Neural crest cell (in vitro differentiated cells): ENCODE measurements around the gene NFATC1. TPM values are rescaled to one million over a fixed set of nuclear protein-coding genes. Genes with fewer than 3 reads are reported as not detected.
A peak's percentile ranks its signal among the peaks of the same experiment; 100 is the strongest.

Experiments
- DNase-seq: peaks from one replicate; pipeline ENCODE4 v3.0.0; 2021; ENCODE audit warnings: low read depth, mixed read lengths, low spot score
- H3K27ac Mint-ChIP-seq: one replicate; pipeline ENCODE4 v1.8.0; 2021; ENCODE audit warnings: mild to moderate bottlenecking, mixed read lengths; ENCODE audit not compliant: unreplicated experiment
- H3K27me3 Mint-ChIP-seq: 2 replicates; pipeline ENCODE4 v1.8.0; 2021; ENCODE audit warnings: low read depth, mild to moderate bottlenecking, mixed read lengths
- H3K36me3 Mint-ChIP-seq: 2 replicates; pipeline ENCODE4 v1.8.0; 2021; ENCODE audit warnings: low read depth, mild to moderate bottlenecking, mixed read lengths
- H3K4me1 Mint-ChIP-seq: 2 replicates; pipeline ENCODE4 v1.8.0; 2021; ENCODE audit warnings: mixed read lengths
- H3K4me3 Mint-ChIP-seq: one replicate; pipeline ENCODE4 v1.8.0; 2021; ENCODE audit warnings: mild to moderate bottlenecking, mixed read lengths
- H3K9me3 Mint-ChIP-seq: 2 replicates; pipeline ENCODE4 v1.8.0; 2021; ENCODE audit warnings: mixed read lengths
- CTCF ChIP-seq: fragments of 200-600 bp; sonication (generic); conservative IDR thresholded peaks from 2 replicates; pipeline ENCODE4 v1.5.0; 2021; ENCODE audit warnings: antibody characterized with exemption, mild to moderate bottlenecking
- long read RNA-seq: library from polyadenylated mRNA; unstranded; transcript quantifications from one replicate; pipeline ENCODE4 v2.0.0, GENCODE V29; 2020
- total RNA-seq: library from RNA; stranded (reverse); gene quantifications from 2 replicates; pipeline ENCODE4 v1.2.1, GENCODE V29; 2021

Gene NFATC1
- 2.2 and 2.4 TPM in 2 replicates for total RNA-seq
- long read RNA-seq: 0 reads

GRCh38 chr18:79395761-79396404 is at the start of gene NFATC1:
TSS of gene NFATC1 (plus strand) at chr18:79395930. CDS start at chr18:79396225, 295 bp downstream.
- no peak within 1 kb of the TSS for H3K27ac Mint-ChIP-seq
- H3K4me3 Mint-ChIP-seq: peak within 1 kb of the TSS; percentile 77
- no peaks in the 10 kb centered on the region for H3K9me3 Mint-ChIP-seq
- DNase-seq: peak; percentile 55
- TF ChIP-seq CTCF: no peak
- no peaks in the 10 kb centered on the region for H3K36me3 Mint-ChIP-seq
- peaks cover 11% of the 10 kb centered on the region for H3K4me1 Mint-ChIP-seq
- H3K27me3 Mint-ChIP-seq: peaks cover 73% of the 10 kb centered on the region

- Mint-ChIP-seq H3K9me3 (no peaks in the 10 kb centered on the region), H3K27me3 (no peaks in the 10 kb centered on the region), H3K4me1 (no peaks in the 10 kb centered on the region), H3K27ac (no peak overlapping the region), H3K4me3 (no peak overlapping the region), H3K36me3 (peaks cover 21% of the 10 kb centered on the region)
- no peak for TF ChIP-seq CTCF
- no peak for DNase-seq
Observed at GRCh38 chr18:79345981-79346380, 49.7 kb upstream of the NFATC1 start.

GRCh38 chr18:79348066-79348465 is 47.7 kb upstream of the NFATC1 start:
- TF ChIP-seq CTCF: no peak
- no peak for DNase-seq
- Mint-ChIP-seq H3K4me3 (no peak overlapping the region), H3K4me1 (no peaks in the 10 kb centered on the region), H3K9me3 (no peaks in the 10 kb centered on the region), H3K27ac (no peak overlapping the region), H3K27me3 (no peaks in the 10 kb centered on the region), H3K36me3 (peaks cover 21% of the 10 kb centered on the region)

GRCh38 chr18:79352432-79352831 is 43.3 kb upstream of the NFATC1 start:
- H3K27ac Mint-ChIP-seq: no peak overlapping the region
- TF ChIP-seq CTCF: no peak
- no peaks in the 10 kb centered on the region for H3K27me3 Mint-ChIP-seq

GRCh38 chr18:79353267-79353666 is 42.5 kb upstream of the NFATC1 start:
- H3K4me3 Mint-ChIP-seq: no peak overlapping the region
- no peaks in the 10 kb centered on the region for H3K9me3 Mint-ChIP-seq
- peak overlapping the region; percentile 16 for H3K27ac Mint-ChIP-seq
- peak; percentile 18 for DNase-seq
- no peaks in the 10 kb centered on the region for H3K4me1 Mint-ChIP-seq
- H3K27me3 Mint-ChIP-seq: no peaks in the 10 kb centered on the region
- H3K36me3 Mint-ChIP-seq: peaks cover 2% of the 10 kb centered on the region
- peak; percentile 42 for TF ChIP-seq CTCF

More at GRCh38 chr18:79352432-79352831, 43.3 kb upstream of the NFATC1 start:
- H3K4me1 Mint-ChIP-seq: no peaks in the 10 kb centered on the region
- no peaks in the 10 kb centered on the region for H3K9me3 Mint-ChIP-seq
- DNase-seq: no peak
- H3K36me3 Mint-ChIP-seq: peaks cover 2% of the 10 kb centered on the region
- H3K4me3 Mint-ChIP-seq: no peak overlapping the region
